Loucy (cell line): ENCODE measurements around the gene CCDC71L.

Source experiments
- H2AFZ ChIP-seq: fragments of 200-600 bp; sonication (generic); 2 replicates; pipeline ENCODE4 v1.6.0; 2016; ENCODE audit warnings: antibody characterized with exemption, mild to moderate bottlenecking, low read length, moderate library complexity
- H3F3A ChIP-seq: fragments of 200-600 bp; 2 replicates; pipeline ENCODE4 v1.6.0; 2016; ENCODE audit warnings: antibody characterized with exemption, low read depth, mild to moderate bottlenecking
- H3K27me3 ChIP-seq: fragments of 200-600 bp; sonication (generic); 2 replicates; pipeline ENCODE4 v1.6.1; 2014; ENCODE audit warnings: low read length, mild to moderate bottlenecking; ENCODE audit not compliant: insufficient read depth, poor library complexity, severe bottlenecking
- H3K36me3 ChIP-seq: fragments of 200-600 bp; sonication (generic); 2 replicates; pipeline ENCODE4 v1.6.1; 2016; ENCODE audit warnings: low read length; ENCODE audit not compliant: insufficient read depth
- H3K4me1 ChIP-seq: fragments of 200-600 bp; sonication (generic); 2 replicates; pipeline ENCODE4 v1.5.1; 2014; ENCODE audit warnings: low read length, mild to moderate bottlenecking; ENCODE audit not compliant: insufficient read depth, poor library complexity, severe bottlenecking
- H3K4me2 ChIP-seq: fragments of 200-600 bp; sonication (generic); 2 replicates; pipeline ENCODE4 v1.6.0; 2014; ENCODE audit warnings: antibody characterized with exemption, low read length, low read depth, mild to moderate bottlenecking; ENCODE audit not compliant: poor library complexity, severe bottlenecking
- H3K4me3 ChIP-seq: fragments of 200-600 bp; sonication (generic); 2 replicates; pipeline ENCODE4 v1.5.1; 2014; ENCODE audit warnings: low read length, mild to moderate bottlenecking, mixed read lengths; ENCODE audit not compliant: poor library complexity, severe bottlenecking
- H3K79me2 ChIP-seq: fragments of 200-600 bp; sonication (generic); 2 replicates; pipeline ENCODE4 v1.6.1; 2014; ENCODE audit warnings: low read length; ENCODE audit not compliant: insufficient read depth
- H3K9ac ChIP-seq: fragments of 200-600 bp; sonication (generic); 2 replicates; pipeline ENCODE4 v1.6.0; 2014; ENCODE audit warnings: mild to moderate bottlenecking, low read depth, low read length, moderate library complexity; ENCODE audit not compliant: poor library complexity, severe bottlenecking
- H3K9me2 ChIP-seq: fragments of 200-600 bp; sonication (generic); replicated peaks from 2 replicates; pipeline ENCODE4 v1.6.1; 2016; ENCODE audit warnings: low read depth, low read length, mixed read lengths
- H3K9me3 ChIP-seq: fragments of 200-600 bp; sonication (generic); 2 replicates; pipeline ENCODE4 v1.6.1; 2014; ENCODE audit warnings: mild to moderate bottlenecking, antibody characterized with exemption, low read length, low read depth; ENCODE audit not compliant: insufficient read depth
- H4K20me1 ChIP-seq: fragments of 200-600 bp; sonication (generic); 2 replicates; pipeline ENCODE4 v1.6.0; 2014; ENCODE audit warnings: antibody characterized with exemption, low read length, mild to moderate bottlenecking; ENCODE audit not compliant: insufficient read depth, poor library complexity, severe bottlenecking
- EZH2phosphoT487 ChIP-seq: fragments of 200-600 bp; IDR thresholded peaks from 2 replicates; pipeline ENCODE4 v1.6.1; 2018; ENCODE audit warnings: antibody characterized with exemption, mild to moderate bottlenecking, moderate library complexity, borderline replicate concordance
- TF ChIP-seq, protein P1 (sequence below): fragments of 200-600 bp; sonication (generic); conservative IDR thresholded peaks from 2 replicates; pipeline ENCODE4 v1.5.1; 2014; ENCODE audit warnings: mild to moderate bottlenecking, antibody characterized with exemption, low read length

CCDC71L gene

DNA sequence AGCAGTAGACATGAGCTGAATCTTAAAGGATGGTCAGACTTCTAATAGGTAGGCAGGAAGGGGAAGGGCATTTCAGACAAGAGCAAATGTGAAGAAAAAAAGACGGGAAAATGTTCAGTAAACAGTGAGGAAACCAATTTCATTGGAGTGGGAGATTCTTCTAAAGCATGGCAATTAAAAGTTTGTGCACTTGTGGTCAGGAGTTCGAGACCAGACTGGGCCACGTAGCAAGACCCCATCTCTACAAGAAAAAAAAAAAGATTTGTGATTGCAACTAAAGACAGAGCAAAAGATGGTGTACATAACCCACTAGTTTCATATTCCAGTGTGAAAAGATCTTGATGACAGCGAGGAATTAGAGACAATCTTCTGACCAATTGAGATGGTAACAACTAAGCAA lies 41.7 kb downstream of the CCDC71L start:
- H3K4me1 ChIP-seq, result no peaks in the 10 kb centered on the region
- no peak overlapping the region for H3K4me3 ChIP-seq
- 0 out of 2 replicates have a peak, but pooled peaks cover 2% of the 10 kb centered on the region for H3K9me3 ChIP-seq
- no peaks in the 10 kb centered on the region for H3F3A ChIP-seq
- no peaks in the 10 kb centered on the region for H3K27me3 ChIP-seq
- no peaks in the 10 kb centered on the region for H3K36me3 ChIP-seq
- no peaks in the 10 kb centered on the region for H3K9me2 ChIP-seq
- no peaks in the 10 kb centered on the region for H4K20me1 ChIP-seq
- H3K4me2 ChIP-seq, result no peak overlapping the region
- no peak overlapping the region for H3K9ac ChIP-seq
- H2AFZ ChIP-seq, result no peak overlapping the region
- H3K79me2 ChIP-seq, result no peaks in the 10 kb centered on the region
- no peak for TF ChIP-seq EZH2phosphoT487
- TF ChIP-seq, protein P1, sequence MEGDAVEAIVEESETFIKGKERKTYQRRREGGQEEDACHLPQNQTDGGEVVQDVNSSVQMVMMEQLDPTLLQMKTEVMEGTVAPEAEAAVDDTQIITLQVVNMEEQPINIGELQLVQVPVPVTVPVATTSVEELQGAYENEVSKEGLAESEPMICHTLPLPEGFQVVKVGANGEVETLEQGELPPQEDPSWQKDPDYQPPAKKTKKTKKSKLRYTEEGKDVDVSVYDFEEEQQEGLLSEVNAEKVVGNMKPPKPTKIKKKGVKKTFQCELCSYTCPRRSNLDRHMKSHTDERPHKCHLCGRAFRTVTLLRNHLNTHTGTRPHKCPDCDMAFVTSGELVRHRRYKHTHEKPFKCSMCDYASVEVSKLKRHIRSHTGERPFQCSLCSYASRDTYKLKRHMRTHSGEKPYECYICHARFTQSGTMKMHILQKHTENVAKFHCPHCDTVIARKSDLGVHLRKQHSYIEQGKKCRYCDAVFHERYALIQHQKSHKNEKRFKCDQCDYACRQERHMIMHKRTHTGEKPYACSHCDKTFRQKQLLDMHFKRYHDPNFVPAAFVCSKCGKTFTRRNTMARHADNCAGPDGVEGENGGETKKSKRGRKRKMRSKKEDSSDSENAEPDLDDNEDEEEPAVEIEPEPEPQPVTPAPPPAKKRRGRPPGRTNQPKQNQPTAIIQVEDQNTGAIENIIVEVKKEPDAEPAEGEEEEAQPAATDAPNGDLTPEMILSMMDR, result no peak

DNA sequence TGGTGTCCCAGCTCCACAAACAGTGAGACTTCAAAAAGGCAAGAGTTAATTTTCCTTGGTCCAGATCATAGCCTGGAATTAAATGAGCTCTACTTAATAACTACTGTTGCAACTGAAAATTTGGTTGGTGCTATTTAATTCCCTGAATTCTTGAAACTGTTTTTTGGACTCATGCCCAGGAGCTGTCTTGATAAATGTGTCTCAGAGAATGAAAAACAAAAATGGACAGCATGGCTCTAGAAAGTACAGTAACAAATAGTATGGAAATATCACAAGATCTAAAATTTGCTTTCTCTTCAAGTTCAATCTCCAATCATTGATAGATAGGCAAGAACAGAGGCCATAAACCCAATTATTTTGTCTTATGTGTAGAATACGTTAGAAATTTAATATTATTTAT lies 42.5 kb downstream of the CCDC71L start:
- TF ChIP-seq, protein P1, result no peak
- no peak for TF ChIP-seq EZH2phosphoT487

DNA sequence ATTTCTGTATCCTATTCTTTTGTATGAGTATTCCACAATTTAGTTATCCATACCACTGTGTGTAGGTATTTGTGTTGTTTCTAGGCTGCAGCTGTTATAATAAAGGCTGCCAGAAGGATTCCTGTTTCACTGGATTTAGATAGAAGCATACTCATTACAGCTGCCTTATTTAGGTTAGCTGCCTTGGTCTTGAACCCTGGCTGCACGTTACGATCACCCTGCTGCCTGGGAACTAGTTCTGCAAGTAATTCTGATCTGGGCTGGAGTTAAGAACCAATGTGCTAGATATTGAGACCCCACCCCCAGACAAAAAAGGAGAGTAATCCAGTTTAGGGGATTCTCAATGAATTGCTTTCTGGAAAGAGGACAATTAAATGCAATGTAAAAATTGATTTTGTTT lies 43.1 kb downstream of the CCDC71L start:
- 0 out of 2 replicates have a peak, but pooled peaks cover 2% of the 10 kb centered on the region for H3K9me3 ChIP-seq
- no peaks in the 10 kb centered on the region for H3K9me2 ChIP-seq
- TF ChIP-seq EZH2phosphoT487, result no peak
- TF ChIP-seq, protein P1, result no peak
- H3K4me3 ChIP-seq, result no peak overlapping the region
- no peak overlapping the region for H3K4me2 ChIP-seq
- H3K36me3 ChIP-seq, result no peaks in the 10 kb centered on the region
- H4K20me1 ChIP-seq, result no peaks in the 10 kb centered on the region
- no peaks in the 10 kb centered on the region for H3F3A ChIP-seq
- no peak overlapping the region for H3K9ac ChIP-seq
- H3K27me3 ChIP-seq, result no peaks in the 10 kb centered on the region
- no peaks in the 10 kb centered on the region for H3K4me1 ChIP-seq
- H3K79me2 ChIP-seq, result no peaks in the 10 kb centered on the region
- H2AFZ ChIP-seq, result no peak overlapping the region

More for the DNA sequence above, 42.5 kb downstream of the CCDC71L start:
- Histone ChIP-seq H3F3A (no peaks in the 10 kb centered on the region), H3K36me3 (no peaks in the 10 kb centered on the region), H4K20me1 (no peaks in the 10 kb centered on the region), H3K9me3 (0 out of 2 replicates have a peak, but pooled peaks cover 2% of the 10 kb centered on the region), H3K9me2 (no peaks in the 10 kb centered on the region), H3K79me2 (no peaks in the 10 kb centered on the region), H2AFZ (no peak overlapping the region), H3K4me2 (no peak overlapping the region), H3K9ac (no peak overlapping the region), H3K4me3 (no peak overlapping the region), H3K4me1 (no peaks in the 10 kb centered on the region), H3K27me3 (no peaks in the 10 kb centered on the region)
